ENCODE data around the gene OPN1MW2. TPM values are rescaled to one million over a fixed set of nuclear protein-coding genes. Genes with fewer than 3 reads are reported as not detected.
"Not testable (repeated sequence)": the region's sequence is repeated elsewhere in the genome, so short reads cannot be mapped to it uniquely, and the experiment has no call there.

OPN1MW2 gene
- total RNA-seq, 1 donor from 2014 or later: not detected

DNA sequence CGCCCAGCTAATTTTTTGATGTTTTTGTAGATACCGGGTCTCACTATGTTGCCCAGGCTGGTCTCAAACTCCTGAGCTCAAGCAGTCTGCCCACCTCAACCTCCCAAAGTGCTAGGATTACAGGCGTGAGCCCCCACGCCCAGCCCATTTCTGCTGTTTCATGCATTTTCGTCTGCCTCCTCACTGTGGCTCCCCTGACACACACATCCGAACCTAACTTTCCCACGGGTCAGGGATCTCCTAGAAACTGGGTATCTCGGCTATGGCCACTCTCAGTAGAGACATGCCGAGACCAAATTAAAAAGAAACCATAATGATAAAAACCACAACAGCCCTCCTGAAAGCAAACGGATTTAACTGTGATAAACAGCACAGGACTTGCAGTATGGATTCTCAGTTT, 28.5 kb downstream of the OPN1MW2 start:
- FAIRE-seq; H3K27ac ChIP-seq (ENCODE audit: low read depth, low read length); H2AFZ ChIP-seq (ENCODE audit: low read depth, low read length); H3K27ac Mint-ChIP-seq (ENCODE audit: unreplicated experiment); H3K27me3 ChIP-seq (ENCODE audit: insufficient read depth, low read length); DNase-seq (ENCODE audit: low read depth); H3K27me3 Mint-ChIP-seq (ENCODE audit: low read depth, unreplicated experiment); H3K79me2 ChIP-seq (ENCODE audit: insufficient read depth, low read length); H3K4me1 ChIP-seq (ENCODE audit: insufficient read depth, low read length); H3K36me3 Mint-ChIP-seq (ENCODE audit: low read depth, unreplicated experiment); H3K4me1 Mint-ChIP-seq (ENCODE audit: low read depth, unreplicated experiment); H3K9me3 Mint-ChIP-seq (ENCODE audit: unreplicated experiment); H4K20me1 ChIP-seq (ENCODE audit: insufficient read depth, low read length); H3K4me3 ChIP-seq (ENCODE audit: insufficient read depth, low read depth, low read length); H3K4me3 Mint-ChIP-seq (ENCODE audit: unreplicated experiment); H3K9me3 ChIP-seq (ENCODE audit: insufficient read depth, low read depth, low read length); H3K9ac ChIP-seq (ENCODE audit: low read length); H3K4me2 ChIP-seq (ENCODE audit: low read length); H3K36me3 ChIP-seq (ENCODE audit: insufficient read depth, low read length): not testable (repeated sequence)

- not testable (repeated sequence) for H3K4me3 Mint-ChIP-seq (ENCODE audit: unreplicated experiment); H3K27ac Mint-ChIP-seq (ENCODE audit: unreplicated experiment); H3K4me3 ChIP-seq (ENCODE audit: insufficient read depth, low read depth, low read length); H3K27ac ChIP-seq (ENCODE audit: low read depth, low read length); H3K9ac ChIP-seq (ENCODE audit: low read length); H2AFZ ChIP-seq (ENCODE audit: low read depth, low read length); H3K36me3 Mint-ChIP-seq (ENCODE audit: low read depth, unreplicated experiment); H3K36me3 ChIP-seq (ENCODE audit: insufficient read depth, low read length); H3K9me3 Mint-ChIP-seq (ENCODE audit: unreplicated experiment); H3K4me1 Mint-ChIP-seq (ENCODE audit: low read depth, unreplicated experiment); H3K4me1 ChIP-seq (ENCODE audit: insufficient read depth, low read length); DNase-seq (ENCODE audit: low read depth); H3K4me2 ChIP-seq (ENCODE audit: low read length); H3K79me2 ChIP-seq (ENCODE audit: insufficient read depth, low read length); H3K27me3 Mint-ChIP-seq (ENCODE audit: low read depth, unreplicated experiment); H3K9me3 ChIP-seq (ENCODE audit: insufficient read depth, low read depth, low read length); H3K27me3 ChIP-seq (ENCODE audit: insufficient read depth, low read length); FAIRE-seq; H4K20me1 ChIP-seq (ENCODE audit: insufficient read depth, low read length)
Observed at GRCh38 chrX:154257282-154257681, 37.7 kb downstream of the OPN1MW2 start, which contains the start of gene OPN1MW3. OPN1MW3 (plus strand) TSS chrX:154257582; CDS start chrX:154257620, 38 bp downstream.

DNA sequence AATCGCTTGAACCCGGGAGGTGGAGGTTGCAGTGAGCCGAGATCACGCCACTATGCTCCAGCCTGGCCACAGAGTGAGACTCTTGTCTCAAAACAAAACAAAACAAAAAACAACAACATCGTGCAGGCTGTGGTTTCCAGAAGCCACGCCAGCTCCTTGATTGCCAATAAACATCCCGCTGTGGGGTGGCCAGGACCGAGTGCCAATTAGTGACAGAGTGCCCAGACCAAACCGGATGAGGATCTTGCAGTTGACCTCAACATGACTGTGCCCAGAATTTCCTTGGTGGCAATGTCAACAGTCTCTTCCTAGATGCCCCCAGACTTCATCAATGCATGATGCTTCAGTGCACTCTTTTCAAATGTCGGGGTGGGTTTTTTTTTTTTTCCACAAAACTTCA, 39.2 kb downstream of the OPN1MW2 start:
- H4K20me1 ChIP-seq (ENCODE audit: insufficient read depth, low read length); H3K27me3 ChIP-seq (ENCODE audit: insufficient read depth, low read length); H3K27ac Mint-ChIP-seq (ENCODE audit: unreplicated experiment); H3K27me3 Mint-ChIP-seq (ENCODE audit: low read depth, unreplicated experiment); H3K27ac ChIP-seq (ENCODE audit: low read depth, low read length); H3K4me1 ChIP-seq (ENCODE audit: insufficient read depth, low read length); H3K9me3 Mint-ChIP-seq (ENCODE audit: unreplicated experiment); H3K4me1 Mint-ChIP-seq (ENCODE audit: low read depth, unreplicated experiment); H3K4me3 Mint-ChIP-seq (ENCODE audit: unreplicated experiment); H2AFZ ChIP-seq (ENCODE audit: low read depth, low read length); DNase-seq (ENCODE audit: low read depth); H3K4me3 ChIP-seq (ENCODE audit: insufficient read depth, low read depth, low read length); H3K36me3 ChIP-seq (ENCODE audit: insufficient read depth, low read length); FAIRE-seq; H3K9ac ChIP-seq (ENCODE audit: low read length); H3K36me3 Mint-ChIP-seq (ENCODE audit: low read depth, unreplicated experiment); H3K79me2 ChIP-seq (ENCODE audit: insufficient read depth, low read length); H3K9me3 ChIP-seq (ENCODE audit: insufficient read depth, low read depth, low read length); H3K4me2 ChIP-seq (ENCODE audit: low read length): not testable (repeated sequence)

DNA sequence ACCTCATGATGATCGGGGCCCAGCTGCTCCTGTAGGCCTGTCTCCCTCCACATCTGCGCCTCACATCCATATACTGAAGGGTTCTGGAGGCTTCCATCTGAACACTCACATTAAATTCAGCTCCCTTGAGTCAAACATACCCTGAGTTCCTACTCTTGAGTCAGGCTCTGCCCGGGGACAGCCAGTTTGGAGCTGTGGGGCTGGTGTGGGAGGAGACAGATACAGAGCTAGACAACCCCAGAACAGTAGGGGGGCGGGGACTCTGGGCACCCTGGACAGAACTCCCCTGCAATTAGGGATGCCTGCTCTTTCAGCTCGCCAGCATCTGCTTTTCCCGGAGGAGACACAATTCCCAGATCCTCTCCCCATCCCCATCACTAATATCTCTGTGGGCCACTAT, 43.5 kb downstream of the OPN1MW2 start:
- H3K27me3 ChIP-seq (ENCODE audit: insufficient read depth, low read length): not testable (repeated sequence)

DNA sequence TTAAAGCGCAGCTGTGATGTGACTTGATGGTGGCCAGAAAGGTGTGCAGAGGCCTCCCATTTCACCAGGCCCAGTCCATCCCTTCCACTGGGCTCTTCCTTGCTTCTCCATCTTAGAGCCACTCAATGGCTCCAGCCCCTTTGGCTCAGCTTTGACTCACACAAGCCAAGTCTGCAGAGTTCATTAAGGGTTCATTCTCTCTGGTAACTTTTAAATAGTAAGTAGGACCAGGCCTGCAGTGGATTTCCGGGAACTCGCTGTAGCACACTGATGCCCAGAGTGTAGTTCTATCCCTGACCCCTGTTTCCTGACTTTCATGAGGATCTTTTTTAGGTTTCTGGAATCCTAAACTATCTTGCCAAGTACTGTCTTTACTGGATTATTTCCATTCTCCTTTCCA, 49.7 kb downstream of the OPN1MW2 start:
- H3K27me3 ChIP-seq (ENCODE audit: insufficient read depth, low read length); FAIRE-seq; DNase-seq (ENCODE audit: low read depth); H3K4me3 Mint-ChIP-seq (ENCODE audit: unreplicated experiment); H3K27ac Mint-ChIP-seq (ENCODE audit: unreplicated experiment); H3K9ac ChIP-seq (ENCODE audit: low read length); H4K20me1 ChIP-seq (ENCODE audit: insufficient read depth, low read length); H3K9me3 Mint-ChIP-seq (ENCODE audit: unreplicated experiment); H3K36me3 ChIP-seq (ENCODE audit: insufficient read depth, low read length); H3K4me1 Mint-ChIP-seq (ENCODE audit: low read depth, unreplicated experiment); H3K9me3 ChIP-seq (ENCODE audit: insufficient read depth, low read depth, low read length); H3K4me1 ChIP-seq (ENCODE audit: insufficient read depth, low read length); H3K4me2 ChIP-seq (ENCODE audit: low read length); H3K27me3 Mint-ChIP-seq (ENCODE audit: low read depth, unreplicated experiment); H2AFZ ChIP-seq (ENCODE audit: low read depth, low read length); H3K27ac ChIP-seq (ENCODE audit: low read depth, low read length); H3K4me3 ChIP-seq (ENCODE audit: insufficient read depth, low read depth, low read length); H3K36me3 Mint-ChIP-seq (ENCODE audit: low read depth, unreplicated experiment); H3K79me2 ChIP-seq (ENCODE audit: insufficient read depth, low read length): not testable (repeated sequence)

More for the DNA sequence above, 43.5 kb downstream of the OPN1MW2 start:
- H3K36me3 ChIP-seq (ENCODE audit: insufficient read depth, low read length); H2AFZ ChIP-seq (ENCODE audit: low read depth, low read length); H3K9ac ChIP-seq (ENCODE audit: low read length); H3K27ac Mint-ChIP-seq (ENCODE audit: unreplicated experiment); H3K27me3 Mint-ChIP-seq (ENCODE audit: low read depth, unreplicated experiment); H3K36me3 Mint-ChIP-seq (ENCODE audit: low read depth, unreplicated experiment); H3K9me3 ChIP-seq (ENCODE audit: insufficient read depth, low read depth, low read length); H3K4me1 Mint-ChIP-seq (ENCODE audit: low read depth, unreplicated experiment); FAIRE-seq; H3K4me2 ChIP-seq (ENCODE audit: low read length); H3K4me3 ChIP-seq (ENCODE audit: insufficient read depth, low read depth, low read length); H3K4me3 Mint-ChIP-seq (ENCODE audit: unreplicated experiment); H3K27ac ChIP-seq (ENCODE audit: low read depth, low read length); DNase-seq (ENCODE audit: low read depth); H3K79me2 ChIP-seq (ENCODE audit: insufficient read depth, low read length); H3K9me3 Mint-ChIP-seq (ENCODE audit: unreplicated experiment); H4K20me1 ChIP-seq (ENCODE audit: insufficient read depth, low read length); H3K4me1 ChIP-seq (ENCODE audit: insufficient read depth, low read length): not testable (repeated sequence)

Data from astrocyte (in vitro differentiated cells and primary cell).